HCT116 (cell line): ENCODE data around the gene SOWAHB. TPM values are rescaled to one million over a fixed set of nuclear protein-coding genes. Genes with fewer than 3 reads are reported as not detected.
A peak's percentile ranks its signal among the peaks of the same experiment; 100 is the strongest.

Experiments
- ATAC-seq: fragments of 200-7000 bp; cut with Tn5 transposase; 2 replicates; pipeline ENCODE4 v1.9.1; 2020; ENCODE audit warnings: mild to moderate bottlenecking, moderate library complexity
- BruUV-seq: library from RNA; stranded (reverse); fragments of 400-500 nt; replicated peaks from 2 replicates; lab custom pipeline; 2021; lab: Mats Ljungman, UMichigan
- CTCF ChIA-PET: fragments of 300-600 bp; sonication (Branson Sonifier 250); formaldehyde crosslinking; loops from one replicate; lab custom pipeline; 2021; ENCODE audit warnings: antibody characterized with exemption; lab: Charles Lee
- POLR2A ChIA-PET: fragments of 300-600, 350-600 bp; sonication (Branson Sonifier 250); formaldehyde crosslinking; loops from one replicate; lab custom pipeline; 2021; ENCODE audit warnings: antibody characterized with exemption; lab: Charles Lee
- RAD21 ChIA-PET, 2 experiments: fragments of 300-600 bp; sonication (Branson Sonifier 250); formaldehyde crosslinking; loops; one replicate each; lab custom pipeline; 2023; ENCODE audit warnings: low total read pairs in 2 of 2; ENCODE audit not compliant: uncharacterized antibody in 2 of 2, unreplicated experiment in 2 of 2, low non-redundant PET in 1 of 2; lab: Charles Lee
- DNase-seq: peaks from one replicate; pipeline ENCODE4 v3.0.0-alpha.2; 2010; ENCODE audit warnings: low read depth, low spot score
- H2AFZ ChIP-seq: fragments of 200-600 bp; shearing (Covaris generic), sonication (generic); 2 replicates; pipeline ENCODE4 v1.6.1; 2017; ENCODE audit warnings: low read depth, mixed run types, mixed read lengths, antibody characterized with exemption, low read length; ENCODE audit not compliant: poor library complexity, severe bottlenecking
- H3K27ac ChIP-seq: 2 replicates; pipeline ENCODE4 v1.5.1; 2012; ENCODE audit warnings: low read depth, low read length
- H3K27me3 ChIP-seq: fragments of 200-600 bp; sonication (generic); 2 replicates; pipeline ENCODE4 v1.6.1; 2016; ENCODE audit warnings: mixed run types, low read length, mixed read lengths; ENCODE audit not compliant: insufficient read depth
- H3K36me3 ChIP-seq, 2 experiments: fragments of 200-500 bp in 1 of 2; fragments of 200-600 bp in 1 of 2; sonication (Bioruptor generic) in 1 of 2; sonication (generic) in 1 of 2; 2 replicates each; pipeline versions ENCODE4 v1.5.1 to v1.6.1; 2014 to 2016; ENCODE audit warnings: low read length in 2 of 2, inconsistent platforms in 1 of 2, mixed read lengths in 1 of 2, mixed run types in 1 of 2; ENCODE audit not compliant: insufficient read depth in 2 of 2, control insufficient read depth in 1 of 2
- H3K4me1 ChIP-seq, 2 experiments: fragments of 200-600 bp in 1 of 2; sonication (generic) in 1 of 2; 2 replicates each; pipeline versions ENCODE4 v1.5.1 to v1.6.1; 2012 to 2017; ENCODE audit warnings: low read length in 2 of 2, inconsistent platforms in 1 of 2, mild to moderate bottlenecking in 1 of 2, mixed read lengths in 1 of 2, mixed run types in 1 of 2, moderate library complexity in 1 of 2; ENCODE audit not compliant: insufficient read depth in 2 of 2, control insufficient read depth in 1 of 2
- H3K4me2 ChIP-seq: fragments of 200-600 bp; sonication (generic); 2 replicates; pipeline ENCODE4 v1.6.1; 2017; ENCODE audit warnings: mixed run types, low read length, mixed read lengths
- H3K4me3 ChIP-seq, 2 experiments: fragments of 200-600 bp in 1 of 2; sonication (generic) in 1 of 2; replicated peaks in 1 of 2; 2 replicates each; pipeline ENCODE4 v1.5.1; 2011 to 2016; ENCODE audit warnings: low read length in 2 of 2, control low read depth in 1 of 2, low read depth in 1 of 2, mild to moderate bottlenecking in 1 of 2, mixed read lengths in 1 of 2, mixed run types in 1 of 2
- H3K79me2 ChIP-seq: fragments of 200-600 bp; sonication (generic); 2 replicates; pipeline ENCODE4 v1.6.1; 2017; ENCODE audit warnings: mild to moderate bottlenecking, mixed run types, low read length, moderate library complexity, mixed read lengths; ENCODE audit not compliant: insufficient read depth
- H3K9ac ChIP-seq: fragments of 200-600 bp; sonication (generic); 2 replicates; pipeline ENCODE4 v1.6.1; 2016; ENCODE audit warnings: low read length, mixed read lengths
- H3K9me2 ChIP-seq: fragments of 200-600 bp; sonication (generic), shearing (Covaris generic); 2 replicates; pipeline ENCODE4 v1.6.1; 2017; ENCODE audit warnings: mixed run types, mild to moderate bottlenecking, moderate library complexity; ENCODE audit not compliant: insufficient read depth
- H3K9me3 ChIP-seq, 2 experiments: fragments of 200-500 bp in 1 of 2; fragments of 200-600 bp in 1 of 2; sonication (Bioruptor generic) in 1 of 2; sonication (generic) in 1 of 2; 2 replicates each; pipeline ENCODE4 v1.6.1; 2014 to 2017; ENCODE audit warnings: low read length in 2 of 2, mixed read lengths in 2 of 2, inconsistent platforms in 1 of 2, low read depth in 1 of 2, mild to moderate bottlenecking in 1 of 2, mixed run types in 1 of 2, moderate library complexity in 1 of 2; ENCODE audit not compliant: control insufficient read depth in 1 of 2, insufficient read depth in 1 of 2
- H4K20me1 ChIP-seq: fragments of 200-600 bp; sonication (generic), shearing (Covaris generic); 2 replicates; pipeline ENCODE4 v1.6.1; 2017; ENCODE audit warnings: mixed run types, mild to moderate bottlenecking, moderate library complexity; ENCODE audit not compliant: insufficient read depth
- CEBPB ChIP-seq: IDR thresholded peaks from 2 replicates; pipeline ENCODE4 v1.6.1; 2012; ENCODE audit warnings: low read depth
- POLR2AphosphoS5 ChIP-seq: IDR thresholded peaks from 2 replicates; pipeline ENCODE4 v1.6.1; 2011; ENCODE audit warnings: mild to moderate bottlenecking, low read depth, low read length, moderate library complexity
- RAD21 ChIP-seq: IDR thresholded peaks from 2 replicates; pipeline ENCODE4 v1.6.1; 2012; ENCODE audit warnings: low read depth, mild to moderate bottlenecking
- YY1 ChIP-seq: IDR thresholded peaks from 2 replicates; pipeline ENCODE4 v1.6.1; 2011; ENCODE audit warnings: low read length, low read depth, moderate library complexity, mild to moderate bottlenecking; ENCODE audit not compliant: insufficient replicate concordance; ENCODE audit errors: extremely low read depth
- ZNF274 ChIP-seq: fragments of 200-500 bp; sonication (Bioruptor generic); IDR thresholded peaks from 2 replicates; pipeline ENCODE4 v1.6.1; 2014; ENCODE audit warnings: mild to moderate bottlenecking, low read depth, low read length, inconsistent platforms
- intact Hi-C: fragments of 100-400 bp; cut with micrococcal nuclease; formaldehyde crosslinking; loops from 2 replicates; pipeline ENCODE4 v1.10.0; 2022
- total RNA-seq: library from RNA; stranded (reverse); gene quantifications from one replicate; pipeline ENCODE4 v1.2.1, GENCODE V29; 2021; ENCODE audit not compliant: unreplicated experiment

SOWAHB gene
- total RNA-seq, 1 experiment from 2014 or later: 3.0 TPM

GRCh38 chr4:76898949-76899645 lies 1.2 kb upstream of the SOWAHB start:
- H3K4me2 ChIP-seq: peak overlapping the region; percentile 97
- no peak for TF ChIP-seq POLR2AphosphoS5
- CTCF ChIA-PET: no interaction called here
- intact Hi-C loops: loop anchor here (5.0 kb wide), 2 partner anchors 48 to 117 kb away; partner anchors contain the start of gene SEPTIN11
- peak overlapping the region in 1 of 2 experiments; percentile 75; a peak in 2 of 4 replicates for H3K4me3 ChIP-seq
- H3K9me3 ChIP-seq: no peaks in the 10 kb centered on the region
- RAD21 ChIA-PET: no interaction called here
- H4K20me1 ChIP-seq: no peaks in the 10 kb centered on the region
- peaks cover 3 to 15% of the 10 kb centered on the region in 2 experiments; a peak in 2 of 4 replicates for H3K4me1 ChIP-seq
- no peaks in the 10 kb centered on the region for H3K27me3 ChIP-seq
- no peak overlapping the region for H3K9ac ChIP-seq
- DNase-seq: no peak
- no peak for ATAC-seq
- no peaks in the 10 kb centered on the region for H3K79me2 ChIP-seq
- H3K36me3 ChIP-seq: no peaks in the 10 kb centered on the region
- POLR2A ChIA-PET: interaction anchor here (1.1 kb wide), 1 partner anchor 9 kb away, joined by 3 read pairs; no protein-coding TSS in a partner anchor
- H3K27ac ChIP-seq: no peak overlapping the region
- peak overlapping the region; percentile 75 for H2AFZ ChIP-seq
- no TSS peak for BruUV-seq
- no peaks in the 10 kb centered on the region for H3K9me2 ChIP-seq

- intact Hi-C loops: loop anchor here (5.0 kb wide), 2 partner anchors 49 to 116 kb away; partner anchors contain the start of gene SEPTIN11
- Histone ChIP-seq H3K4me1 (peaks cover 3 to 15% of the 10 kb centered on the region in 2 experiments; a peak in 2 of 4 replicates), H3K9ac (peak overlapping the region; percentile 63), H3K36me3 (no peaks in the 10 kb centered on the region), H4K20me1 (no peaks in the 10 kb centered on the region), H3K79me2 (no peaks in the 10 kb centered on the region), H3K9me2 (no peaks in the 10 kb centered on the region), H3K4me2 (peak overlapping the region; percentile 97), H3K9me3 (no peaks in the 10 kb centered on the region), H3K27ac (no peak overlapping the region), H3K4me3 (peak overlapping the region; percentile 63 to 75), H3K27me3 (no peaks in the 10 kb centered on the region), H2AFZ (peak overlapping the region; percentile 75)
- no peak for TF ChIP-seq CEBPB
- no peak for TF ChIP-seq YY1
- no peak for TF ChIP-seq RAD21
- TF ChIP-seq ZNF274: no peak
- ATAC-seq: no peak
- BruUV-seq: TSS peak; percentile 77
- RAD21 ChIA-PET: no interaction called here
- CTCF ChIA-PET: no interaction called here
- no peak for DNase-seq
- POLR2A ChIA-PET: interaction anchor here (1.1 kb wide), 1 partner anchor 8 kb away, joined by 3 read pairs; no protein-coding TSS in a partner anchor
Measured at GRCh38 chr4:76898385-76898692, 395 bp upstream of the SOWAHB start.
